COLO668 (cell line): ENCODE results near the gene PITX1.
A peak's percentile ranks its signal among the peaks of the same experiment; 100 is the strongest.
"Not testable (repeated sequence)": the region's sequence is repeated elsewhere in the genome, so short reads cannot be mapped to it uniquely, and the experiment has no call there.

Source experiments
- DNase-seq: peaks from one replicate; lab custom pipeline; 2025; ENCODE audit not compliant: unreplicated experiment; lab: John Stamatoyannopoulos, UW

Gene PITX1

DNA sequence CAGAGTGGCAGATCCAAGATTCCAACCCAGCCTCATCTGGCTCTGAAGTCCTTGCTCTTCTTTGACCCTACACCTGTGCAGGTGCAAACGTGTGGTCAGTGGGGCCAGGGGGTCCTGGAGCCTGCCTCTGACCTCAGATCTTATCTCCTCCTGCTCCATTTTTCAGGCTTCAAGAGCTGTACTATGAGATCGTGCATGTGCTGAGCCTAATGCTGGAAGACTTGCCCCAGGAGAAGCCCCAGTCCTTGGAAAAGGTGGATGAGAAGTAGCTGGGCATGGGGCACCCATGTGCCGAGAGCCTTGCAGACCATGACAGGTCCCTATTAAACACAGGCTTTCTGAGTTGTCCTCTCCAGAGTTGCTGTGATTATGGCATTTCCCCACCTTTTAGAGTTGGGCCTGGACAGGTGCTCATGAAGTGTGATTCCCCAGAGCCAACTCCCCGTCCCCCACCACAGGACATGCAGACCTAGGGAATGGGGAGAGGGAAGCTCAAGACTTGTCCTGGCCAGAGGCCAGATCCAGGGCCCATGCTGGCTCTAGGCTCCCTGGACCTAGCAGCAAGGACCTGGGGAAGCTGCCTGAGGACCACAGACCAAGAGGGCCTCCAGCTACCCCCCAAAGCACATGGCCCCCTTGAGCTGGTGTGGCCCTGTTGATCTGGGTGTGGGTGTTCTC lies 22.5 kb downstream of the PITX1 start:
- DNase-seq = no peak

DNA sequence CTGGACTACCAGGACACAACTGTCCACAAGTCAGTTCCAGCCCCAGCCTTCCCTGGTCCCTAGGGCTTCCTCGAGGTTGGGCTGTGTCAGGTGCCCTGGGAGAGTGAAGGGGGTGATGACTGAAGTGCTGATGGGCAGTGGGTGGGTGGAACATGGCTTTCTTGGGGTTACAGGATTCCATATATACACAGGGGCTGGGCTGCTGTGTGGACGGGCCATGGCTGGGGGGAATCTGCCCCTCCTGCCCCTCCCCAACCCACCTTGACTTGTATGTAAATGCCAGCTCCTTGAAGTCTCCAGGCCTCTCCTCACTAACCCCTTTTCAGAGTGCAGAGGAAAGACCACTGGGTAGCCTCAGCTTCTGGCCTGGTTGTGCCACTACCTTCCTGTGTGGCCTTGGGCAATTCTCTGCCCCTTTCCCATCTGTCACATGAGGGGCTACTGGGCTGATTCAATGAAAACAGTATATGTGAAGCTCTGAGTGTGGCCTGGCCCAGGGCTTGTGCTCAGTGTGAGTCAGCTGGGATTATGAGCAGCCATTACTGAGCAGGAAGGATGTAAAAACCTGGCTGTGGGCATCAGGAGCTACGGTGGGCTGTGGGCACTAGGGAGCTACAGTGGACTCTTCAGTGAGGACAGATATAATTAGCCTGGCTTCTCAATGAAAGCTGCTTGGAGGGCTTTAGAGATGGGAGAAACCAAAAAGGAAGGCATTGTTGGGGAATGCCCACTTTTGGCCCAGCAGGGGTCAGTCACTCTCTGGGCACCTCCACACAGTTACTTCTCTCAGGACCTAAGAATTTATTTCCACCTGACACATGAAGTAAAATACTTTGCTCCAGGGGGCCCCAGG lies 23.3 kb downstream of the PITX1 start:
- DNase-seq = no peak

DNA sequence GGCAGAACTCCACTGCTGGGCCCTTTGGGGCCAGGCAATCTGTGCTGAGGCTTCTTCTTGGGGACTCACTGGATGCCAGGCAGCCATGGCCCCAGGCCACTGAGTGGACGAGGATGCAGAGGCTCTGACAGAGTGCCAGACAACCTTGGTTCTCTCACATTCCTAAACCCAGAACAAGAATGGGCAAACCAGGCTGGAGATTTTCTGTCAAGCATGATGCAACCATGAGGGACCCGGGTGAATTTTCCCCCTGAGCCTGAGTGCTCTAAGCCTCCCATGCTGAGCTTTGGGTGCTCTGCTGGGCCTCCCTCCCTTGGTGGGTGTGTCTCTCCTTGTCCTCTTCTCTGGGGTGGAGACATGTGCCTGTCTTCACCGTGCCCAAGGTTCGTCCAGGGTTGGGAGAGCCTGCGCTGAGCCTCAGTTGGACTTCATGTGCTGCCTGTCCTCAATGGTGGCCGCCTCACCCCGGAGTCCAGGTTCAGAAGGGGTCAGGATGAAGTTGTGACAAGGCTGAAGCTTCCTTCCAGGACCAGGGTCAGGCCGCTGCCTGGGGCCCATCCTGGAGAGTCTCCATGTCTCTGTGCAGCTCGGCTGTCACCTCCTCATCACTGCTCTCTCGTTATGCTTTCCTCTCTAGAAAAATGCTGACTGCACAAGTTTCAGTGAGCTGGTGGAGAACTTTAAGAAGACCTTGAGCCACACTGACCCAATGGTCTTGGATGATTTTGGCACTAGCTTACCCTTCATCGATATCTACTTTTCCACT lies 24.1 kb downstream of the PITX1 start:
- peak; percentile 47 for DNase-seq

DNA sequence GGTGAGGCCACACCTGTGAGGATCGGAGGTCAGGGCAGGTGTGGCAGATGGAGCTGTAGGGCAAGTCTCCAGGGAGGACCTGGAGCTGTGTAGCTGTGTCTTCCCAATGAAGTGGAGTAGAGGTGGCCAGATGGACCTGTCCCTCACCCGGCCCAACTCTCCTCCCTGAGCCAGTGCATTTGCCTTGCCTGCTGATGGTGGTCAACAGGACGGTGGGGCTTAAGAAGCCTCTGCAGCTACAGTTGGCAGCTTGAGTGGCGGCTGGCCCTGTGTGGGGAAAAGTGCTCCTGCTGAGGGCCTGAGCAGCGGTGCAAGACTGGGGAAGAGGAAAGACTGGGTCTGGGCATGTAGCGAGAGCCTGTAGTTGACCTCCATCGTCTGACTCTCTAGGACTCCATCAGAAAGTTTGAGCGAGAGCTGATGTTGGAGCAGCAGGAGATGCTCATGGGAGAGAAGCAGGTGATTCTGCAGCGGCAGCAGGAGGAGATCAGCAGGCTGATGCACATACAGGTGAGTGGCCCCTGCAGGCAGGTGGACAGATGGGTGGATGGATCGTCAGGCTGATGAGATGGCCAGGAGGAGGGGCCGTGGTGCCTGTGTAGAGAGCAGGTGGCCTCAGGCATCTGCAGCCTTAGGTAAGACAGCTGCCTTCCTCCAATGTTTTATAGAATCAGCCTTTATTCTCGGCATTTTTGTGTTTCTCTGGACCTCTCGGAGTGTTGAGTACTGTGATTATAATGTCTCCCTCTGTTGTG lies 24.9 kb downstream of the PITX1 start:
- DNase-seq = peak; percentile 81

DNA sequence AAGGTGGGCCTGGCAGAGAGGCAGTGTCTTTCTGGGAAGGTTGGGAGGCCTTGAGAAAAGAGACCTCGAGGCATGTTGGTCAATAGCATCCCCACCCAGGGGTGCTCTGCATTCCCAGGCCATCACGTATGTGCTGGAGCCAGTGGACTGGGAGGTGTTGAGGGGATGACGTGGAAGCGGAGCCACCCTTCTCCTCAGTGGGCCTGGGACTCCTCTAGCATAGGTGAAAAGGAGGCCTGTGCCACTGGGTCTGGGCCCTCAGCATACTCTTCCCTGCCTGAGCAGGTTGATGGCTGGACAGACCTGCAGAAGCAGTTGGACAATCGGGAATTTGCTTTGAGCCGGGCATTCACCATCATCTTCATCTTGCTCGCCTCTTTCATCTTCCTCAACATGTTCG lies 25.5 kb downstream of the PITX1 start:
- no peak for DNase-seq

DNA sequence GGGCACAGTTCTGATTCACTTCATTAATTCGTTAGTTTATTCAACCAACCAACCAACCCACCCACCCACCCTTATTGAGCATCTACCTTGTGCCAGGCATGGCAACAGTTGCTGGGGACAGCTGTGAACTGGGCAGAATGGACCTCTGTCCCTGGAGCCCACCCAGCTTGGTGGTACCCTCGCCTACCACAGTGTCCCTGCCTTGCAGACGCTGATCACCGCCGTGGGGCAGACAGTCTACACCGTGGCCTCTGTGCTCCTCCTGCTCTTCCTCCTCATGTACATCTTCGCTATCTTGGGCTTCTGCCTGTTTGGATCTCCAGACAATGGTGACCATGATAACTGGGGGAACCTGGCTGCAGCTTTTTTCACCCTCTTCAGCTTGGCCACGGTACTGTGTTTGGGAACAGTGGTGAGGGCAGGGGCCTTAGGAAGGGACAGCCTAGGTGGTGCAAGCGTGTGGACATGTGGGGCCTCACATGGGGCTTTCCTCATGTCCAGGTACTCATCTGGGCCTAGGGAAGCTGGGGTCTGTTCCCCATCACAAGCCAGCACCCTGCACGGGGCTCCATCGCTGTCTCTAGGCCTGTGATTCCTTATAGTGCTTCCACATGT lies 26.2 kb downstream of the PITX1 start:
- DNase-seq = no peak

DNA sequence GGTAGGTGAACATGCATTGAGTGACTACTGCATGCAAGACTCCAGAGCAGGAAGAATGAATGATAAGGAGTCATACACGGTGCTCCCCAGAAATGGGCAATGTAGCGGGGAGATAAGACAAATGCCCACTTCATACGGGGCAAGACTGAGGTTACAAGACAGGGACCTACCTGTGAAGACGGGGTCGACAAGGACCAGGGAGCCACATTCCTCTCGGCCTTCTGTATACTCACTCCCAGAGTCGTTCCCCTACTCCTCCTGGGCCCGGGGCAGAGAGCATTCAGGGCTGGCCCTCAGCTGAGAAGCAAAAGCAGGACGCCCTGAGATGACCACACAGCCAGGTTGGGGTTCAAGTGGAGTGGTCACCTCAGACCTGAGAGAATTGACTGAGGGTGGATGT lies 26.7 kb downstream of the PITX1 start:
- DNase-seq = no peak

DNA sequence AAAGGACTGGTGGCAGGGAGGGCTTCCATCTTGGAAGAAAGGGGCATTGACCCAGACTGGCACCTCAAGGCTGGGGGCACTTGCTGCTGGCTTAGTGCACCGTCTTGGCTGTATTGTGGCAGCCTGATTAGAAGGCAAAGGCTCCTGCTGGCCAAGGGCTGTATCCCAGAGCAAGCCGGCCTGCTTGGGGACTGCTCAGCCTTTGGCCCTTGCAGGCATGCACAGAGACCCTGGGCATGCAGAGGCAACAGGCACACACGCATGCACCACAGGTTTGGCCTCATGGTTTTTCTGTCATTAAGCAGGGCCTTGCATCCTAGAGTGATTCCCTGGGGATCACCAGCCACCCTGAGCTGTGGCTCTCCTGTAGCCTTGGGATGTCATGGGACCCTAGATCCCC lies 29.0 kb downstream of the PITX1 start:
- DNase-seq = no peak

DNA sequence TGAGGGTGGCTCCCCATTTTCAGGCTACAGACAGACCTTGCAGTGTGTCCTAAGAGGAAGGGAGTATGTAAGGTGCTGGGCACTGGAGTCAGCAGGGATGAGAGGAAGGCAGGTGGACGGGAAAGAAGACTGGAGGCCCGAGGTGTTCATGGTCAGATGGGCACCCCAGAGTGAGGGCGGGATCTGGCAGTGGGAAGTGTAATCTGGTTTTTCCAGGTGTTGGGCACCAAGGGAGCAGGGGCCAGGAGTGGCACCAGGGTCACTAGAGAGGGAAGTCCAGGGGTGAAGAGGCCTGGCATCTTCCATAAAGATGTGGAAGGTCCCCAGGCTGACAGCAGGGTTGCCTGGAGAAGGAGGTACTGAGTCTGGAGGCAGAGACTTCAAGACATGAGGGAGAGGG lies 29.7 kb downstream of the PITX1 start:
- no peak for DNase-seq

DNA sequence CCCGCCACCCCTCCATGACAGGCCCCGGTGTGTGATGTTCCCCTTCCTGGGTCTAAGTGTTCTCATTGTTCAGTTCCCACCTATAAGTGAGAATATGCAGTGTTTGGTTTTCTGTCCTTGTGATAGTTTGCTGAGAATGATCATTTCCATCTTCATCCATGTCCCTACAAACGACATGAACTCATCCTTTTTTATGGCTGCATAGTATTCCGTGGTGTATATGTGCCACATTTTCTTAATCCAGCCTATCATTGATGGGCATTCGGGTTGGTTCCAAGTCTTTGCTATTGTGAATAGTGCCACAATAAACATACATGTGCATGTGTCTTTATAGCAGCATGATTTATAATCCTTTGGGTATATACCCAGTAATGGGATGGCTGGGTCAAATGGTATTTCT lies 36.0 kb downstream of the PITX1 start:
- not testable (repeated sequence) for DNase-seq

DNA sequence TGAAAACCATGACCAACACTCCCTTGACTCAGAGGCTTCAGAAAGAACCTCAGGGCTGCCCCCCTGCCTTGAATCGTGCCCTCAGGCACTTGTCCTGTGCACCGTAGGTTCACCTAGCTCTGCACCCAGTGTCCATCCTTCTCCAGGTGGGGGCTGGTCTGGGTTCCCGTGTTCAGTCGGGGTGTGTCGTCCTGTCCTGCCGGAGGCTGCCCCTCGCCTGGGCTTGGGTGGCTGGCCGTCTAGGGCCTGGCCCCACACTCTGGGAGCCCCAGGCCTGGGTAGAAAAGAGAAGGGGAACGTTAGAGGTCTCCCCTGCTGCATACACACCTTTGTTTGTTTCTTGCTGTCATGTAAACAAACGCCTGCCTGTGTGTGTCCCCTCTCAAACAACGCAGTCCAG lies 37.0 kb downstream of the PITX1 start:
- no peak for DNase-seq

DNA sequence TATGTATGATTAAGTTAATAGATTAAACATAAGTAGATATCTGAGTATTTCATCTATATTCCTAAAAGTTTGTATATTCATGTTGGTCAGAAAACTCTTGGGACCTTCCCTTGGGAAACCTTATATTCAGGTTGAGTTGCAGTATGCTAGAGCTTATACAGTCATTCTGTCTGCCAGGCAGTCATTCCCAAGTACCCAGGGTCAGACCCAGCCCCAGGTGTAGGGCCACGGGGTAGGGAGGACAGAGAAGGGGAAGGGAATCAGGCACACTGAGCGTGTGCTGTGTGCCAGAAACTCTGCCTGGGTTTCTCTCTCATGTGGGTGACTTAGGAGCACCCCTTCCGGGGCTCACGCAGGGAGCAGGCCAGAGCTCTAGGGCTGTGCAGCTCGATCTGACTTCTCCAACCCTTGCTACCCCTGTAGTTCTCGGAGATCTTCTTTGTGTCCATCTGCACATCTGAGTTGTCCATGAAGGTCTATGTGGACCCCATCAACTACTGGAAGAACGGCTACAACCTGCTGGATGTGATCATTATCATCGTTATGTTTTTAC lies 38.1 kb downstream of the PITX1 start:
- no peak for DNase-seq

DNA sequence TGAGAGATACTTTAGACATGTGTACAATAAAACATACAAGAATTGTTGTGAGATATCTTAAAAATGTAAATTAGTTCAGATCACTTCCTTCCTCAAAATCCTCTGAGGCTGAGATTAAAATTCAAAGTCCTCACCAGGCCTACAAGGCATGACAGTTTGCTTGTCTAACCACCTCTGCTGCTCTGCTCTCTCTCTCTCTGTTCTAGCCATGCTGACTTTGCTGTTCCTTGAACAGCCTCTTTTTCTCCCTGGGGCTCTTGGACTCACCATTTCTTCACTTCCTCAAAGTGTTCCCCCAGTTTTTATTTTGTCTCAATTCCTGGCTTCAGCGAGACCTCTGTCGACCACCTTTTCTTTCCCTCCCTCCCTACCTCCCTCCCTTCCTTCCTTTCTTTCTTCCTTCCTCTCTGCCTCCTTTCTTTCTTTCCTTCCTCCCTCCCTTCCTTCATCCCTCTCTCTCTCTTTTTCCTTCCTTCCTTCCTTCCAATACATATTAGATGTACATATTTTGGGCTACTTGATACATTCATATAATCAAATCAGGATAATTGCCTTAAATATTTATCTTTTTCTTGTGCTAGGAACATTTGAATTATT lies 39.4 kb downstream of the PITX1 start:
- DNase-seq = no peak

DNA sequence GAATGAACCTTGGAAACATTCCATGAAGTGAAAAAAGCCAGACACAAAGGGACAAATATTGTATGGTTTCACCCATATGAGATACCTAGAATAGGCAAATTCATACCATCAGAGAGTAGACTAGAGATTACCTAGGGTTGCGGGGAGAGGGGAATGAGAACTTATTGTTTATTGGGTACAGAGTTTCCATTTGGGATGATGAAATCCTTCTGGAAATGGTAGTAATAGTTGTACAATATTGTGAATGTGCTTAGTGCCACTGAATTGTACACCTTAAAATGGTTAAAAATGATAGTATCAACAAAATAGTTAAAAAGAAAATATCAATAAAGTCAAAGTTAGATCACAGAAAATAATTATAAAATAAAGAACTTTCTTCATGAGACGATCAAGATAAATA lies 40.9 kb downstream of the PITX1 start:
- no peak for DNase-seq

DNA sequence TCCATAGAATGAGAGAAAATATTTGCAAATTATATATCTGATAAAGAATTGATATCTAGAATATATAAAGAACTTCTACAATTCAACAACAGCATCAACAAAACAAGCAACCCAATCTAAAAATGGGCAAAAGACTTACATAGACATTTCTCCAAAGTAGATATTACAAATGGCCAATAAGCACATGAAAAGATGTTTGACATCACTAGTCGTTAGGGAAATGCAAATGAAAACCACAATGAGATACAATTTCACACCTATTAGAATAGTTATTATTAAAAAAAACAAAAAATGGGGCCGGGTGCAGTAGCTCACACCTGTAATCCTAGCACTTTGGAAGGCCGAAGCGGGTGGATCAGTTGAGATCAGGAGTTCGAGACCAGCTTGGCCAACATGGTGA lies 41.9 kb downstream of the PITX1 start:
- DNase-seq = no peak

DNA sequence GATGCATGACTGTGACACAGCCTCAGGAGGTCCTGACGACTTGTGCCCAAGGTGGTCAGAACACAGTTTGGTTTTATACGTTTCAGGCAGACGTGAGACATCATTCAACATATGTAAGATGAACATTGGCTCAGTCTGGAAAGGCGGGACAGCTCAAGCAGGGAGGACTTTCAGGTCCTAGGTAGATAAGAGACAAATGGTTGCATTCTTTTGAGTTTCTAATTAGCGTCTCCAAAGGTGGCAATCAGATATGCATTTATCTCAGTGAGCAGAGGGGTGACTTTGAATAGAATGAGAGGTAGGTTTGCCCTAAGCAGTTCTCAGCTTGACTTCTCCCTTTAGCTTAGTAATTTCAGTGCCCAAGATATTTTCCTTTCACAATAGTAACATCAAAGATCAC lies 43.8 kb downstream of the PITX1 start:
- not testable (repeated sequence) for DNase-seq

DNA sequence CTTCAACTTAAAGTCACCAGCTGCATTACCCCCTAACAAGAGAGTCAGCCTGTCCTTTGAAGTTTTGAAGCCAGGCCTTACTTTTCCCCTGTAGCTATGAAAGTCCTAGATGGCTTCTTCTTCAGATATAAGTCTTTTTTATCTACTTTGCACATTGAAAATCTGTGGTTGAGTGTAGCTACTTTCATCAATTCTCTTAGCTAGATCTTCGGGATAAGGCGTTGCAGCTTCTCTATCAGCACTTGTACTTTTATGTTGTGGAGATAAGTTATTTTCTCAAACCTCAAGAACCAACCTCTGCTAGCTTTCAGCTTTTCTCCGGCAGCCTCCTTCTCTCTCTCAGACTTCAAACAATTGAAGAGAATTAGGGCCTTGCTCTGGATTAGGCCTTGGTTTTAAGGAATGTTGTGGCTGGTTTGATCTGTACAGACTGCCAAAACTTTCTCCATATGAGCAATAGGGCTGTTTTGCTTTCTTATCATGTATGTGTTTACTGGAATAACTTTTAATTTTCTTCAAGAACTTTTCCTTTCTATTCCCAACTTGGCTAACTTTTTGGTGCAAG lies 44.7 kb downstream of the PITX1 start:
- no peak for DNase-seq

DNA sequence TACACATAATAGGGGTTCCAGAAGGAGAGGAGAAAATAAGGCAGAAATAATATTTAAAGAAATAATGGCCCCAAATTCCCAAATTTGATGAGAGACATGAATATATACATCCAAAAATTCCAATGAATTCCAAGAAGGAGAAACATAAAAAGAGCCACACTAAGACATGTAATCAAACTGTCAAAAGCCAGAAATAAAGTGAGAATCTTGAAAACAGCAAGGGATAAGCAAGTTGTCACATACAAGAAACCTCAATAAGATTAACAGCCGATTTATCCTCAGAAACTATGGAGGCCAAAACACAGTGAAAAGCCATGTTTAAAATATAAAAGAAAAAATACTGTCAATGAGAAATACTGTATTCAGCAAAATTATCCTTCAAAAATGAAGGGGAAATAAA lies 51.8 kb downstream of the PITX1 start:
- DNase-seq = no peak

DNA sequence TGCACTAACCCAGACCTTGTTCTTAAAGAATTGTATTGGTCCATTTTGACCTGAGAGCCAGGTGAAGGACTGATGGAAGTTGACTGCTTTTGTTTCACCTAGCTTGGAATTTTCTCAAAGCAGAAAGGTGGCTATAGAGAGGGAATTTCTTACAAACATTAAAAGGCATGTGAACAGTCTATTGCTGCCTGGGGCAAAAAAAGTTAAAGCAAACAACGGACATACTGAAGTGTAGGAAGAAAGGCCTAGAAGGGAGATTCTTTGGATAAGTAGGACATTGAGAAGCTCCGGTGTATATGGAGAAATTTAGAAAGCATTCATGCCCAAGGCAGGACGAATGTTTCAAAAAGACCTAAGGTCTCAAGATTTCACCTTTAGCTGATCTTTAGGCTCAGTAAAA lies 54.6 kb downstream of the PITX1 start:
- no peak for DNase-seq
